Measurements from ENCODE around the gene LZIC. TPM values are rescaled to one million over a fixed set of nuclear protein-coding genes. Genes with fewer than 3 reads are reported as not detected.

Gene LZIC
- polyA plus RNA-seq, 1 of the 3 experiments (the other 2 are of a cell fraction) = 9.6 TPM

- DNase-seq = no peak
- CTCF ChIA-PET = interaction anchor here (1.3 kb wide), 1 partner anchor 30 kb away, joined by 3 read pairs; no protein-coding TSS in a partner anchor
- Histone ChIP-seq H3F3A (replicated peaks; ENCODE audit: insufficient read depth) (no peaks in the 10 kb centered on the region), H3K79me2 (ENCODE audit: insufficient read depth) (no peaks in the 10 kb centered on the region), H3K9ac (no peak overlapping the region), H3K27ac (ENCODE audit: low read depth in 2 of 2, low read length in 1 of 2) (no peak overlapping the region), H2AFZ (ENCODE audit: low read depth) (no peak overlapping the region), H4K20me1 (ENCODE audit: insufficient read depth) (no peaks in the 10 kb centered on the region), H3K4me3 (ENCODE audit: low read depth in 2 of 2, low read length in 1 of 2) (no peak overlapping the region), H3K27me3 (ENCODE audit: insufficient read depth) (no peaks in the 10 kb centered on the region), H3K36me3 (replicated peaks in 1 of 2; ENCODE audit: control insufficient read depth in 1 of 2, insufficient read depth in 2 of 2, low read length in 1 of 2) (no peaks in the 10 kb centered on the region), H3K9me2 (no peaks in the 10 kb centered on the region), H3K4me1 (ENCODE audit: control insufficient read depth in 1 of 2, insufficient read depth in 2 of 2, low read depth in 1 of 2, low read length in 1 of 2) (no peaks in the 10 kb centered on the region), H3K4me2 (no peak overlapping the region), H3K9me3 (no peaks in the 10 kb centered on the region)
- POLR2A ChIA-PET = no interaction called here
- 61% methylated on average over 2 of the region's 2 CpGs for WGBS (ENCODE audit: low lambda C conversion rate)
- TF ChIP-seq TAF1 (IDR thresholded peaks at IDR 0.05; ENCODE audit: borderline replicate concordance, low read depth, low read length) = no peak
- TF ChIP-seq MEF2A (IDR thresholded peaks at IDR 0.05; ENCODE audit: borderline replicate concordance, low read depth) = no peak
- no peak for TF ChIP-seq RXRA (IDR thresholded peaks at IDR 0.05; ENCODE audit: borderline replicate concordance, low read depth)
- no peak for TF ChIP-seq YY1 (IDR thresholded peaks at IDR 0.05; ENCODE audit: low read depth)
- no peak for TF ChIP-seq NRF1 (IDR thresholded peaks at IDR 0.05; ENCODE audit: low read depth, low read length)
- TF ChIP-seq CHD2 (IDR thresholded peaks at IDR 0.05; ENCODE audit: low read length, partially characterized antibody) = no peak
- TF ChIP-seq ELF1 (IDR thresholded peaks at IDR 0.05) = no peak
- TF ChIP-seq USF2 (IDR thresholded peaks at IDR 0.05; ENCODE audit: borderline replicate concordance, low read depth, low read length) = no peak
- TF ChIP-seq MAX (IDR thresholded peaks at IDR 0.05; ENCODE audit: low read depth) = no peak
- no peak for TF ChIP-seq GATA2 (CRISPR knock-in tag; IDR thresholded peaks at IDR 0.05)
- TF ChIP-seq EP300 (IDR thresholded peaks at IDR 0.05; ENCODE audit: borderline replicate concordance in 1 of 2, low read depth in 1 of 2, low read length in 1 of 2) = no peak
- no peak for TF ChIP-seq RCOR1 (IDR thresholded peaks at IDR 0.05; ENCODE audit: low read length)
- no peak for TF ChIP-seq ZBTB33 (IDR thresholded peaks at IDR 0.05; ENCODE audit: borderline replicate concordance, low read depth)
- no peak for TF ChIP-seq PBX3 (IDR thresholded peaks at IDR 0.05)
- TF ChIP-seq TEAD4 (IDR thresholded peaks at IDR 0.05; ENCODE audit: borderline replicate concordance, insufficient read depth) = no peak
- no peak for TF ChIP-seq FOXJ3 (CRISPR knock-in tag; IDR thresholded peaks at IDR 0.05)
- no peak for TF ChIP-seq FOXM1 (IDR thresholded peaks at IDR 0.05; ENCODE audit: low read depth)
- no peak for TF ChIP-seq CTCF (IDR thresholded peaks at IDR 0.05)
- no peak for TF ChIP-seq MXI1 (IDR thresholded peaks at IDR 0.05; ENCODE audit: low read depth, low read length)
- no peak for TF ChIP-seq USF1 (IDR thresholded peaks at IDR 0.05; ENCODE audit: borderline replicate concordance, low read depth)
Observed at GRCh38 chr1:9990944-9991343, 47.8 kb upstream of the LZIC start.

All from SK-N-SH (cell line).